Keratinocyte (primary cell): ENCODE results near the gene SELENOO. TPM values are rescaled to one million over a fixed set of nuclear protein-coding genes. Genes with fewer than 3 reads are reported as not detected.

ENCODE experiments used
- DNase-seq: peaks from one replicate; pipeline ENCODE4 v3.0.0-alpha.2; 2011; ENCODE audit warnings: low read depth, missing footprints, low spot score
- FAIRE-seq: peaks from 2 replicates; lab custom pipeline; 2011; peaks lifted over from hg19 to GRCh38; lab: Jason Lieb, UNC
- H2AFZ ChIP-seq: 2 replicates; pipeline ENCODE4 v1.6.0; 2012; ENCODE audit warnings: low read length, control low read depth, inconsistent platforms; ENCODE audit not compliant: control insufficient read depth
- H3K27ac ChIP-seq: 2 replicates; pipeline ENCODE4 v1.5.1; 2011; ENCODE audit warnings: low read length; ENCODE audit not compliant: control insufficient read depth, insufficient read depth
- H3K27me3 ChIP-seq: 3 replicates; pipeline ENCODE4 v1.6.0; 2011; ENCODE audit warnings: low read length; ENCODE audit not compliant: control insufficient read depth, insufficient read depth; ENCODE audit errors: extremely low read depth
- H3K36me3 ChIP-seq, 2 experiments: 2 replicates in 1 of 2; 3 replicates in 1 of 2; pipeline ENCODE4 v1.5.1; 2011; ENCODE audit warnings: low read length in 2 of 2, mild to moderate bottlenecking in 1 of 2; ENCODE audit not compliant: control insufficient read depth in 2 of 2, insufficient read depth in 2 of 2; ENCODE audit errors: extremely low read depth in 1 of 2
- H3K4me1 ChIP-seq: 3 replicates; pipeline ENCODE4 v1.5.1; 2011; ENCODE audit warnings: low read length; ENCODE audit not compliant: control insufficient read depth, insufficient read depth; ENCODE audit errors: extremely low read depth
- H3K4me2 ChIP-seq: 3 replicates; pipeline ENCODE4 v1.6.0; 2011; ENCODE audit warnings: low read depth, low read length; ENCODE audit not compliant: control insufficient read depth, insufficient read depth; ENCODE audit errors: extremely low read depth
- H3K4me3 ChIP-seq, 3 experiments: fragments of 200-600 bp in 1 of 3; sonication (generic) in 1 of 3; 2 replicates in 2 of 3; 3 replicates in 1 of 3; pipeline ENCODE4 v1.5.1; 2011 to 2016; ENCODE audit warnings: low read length in 3 of 3, mild to moderate bottlenecking in 3 of 3, control low read depth in 2 of 3, inconsistent platforms in 1 of 3, low read depth in 1 of 3, mixed read lengths in 1 of 3, mixed run types in 1 of 3, moderate library complexity in 1 of 3; ENCODE audit not compliant: control insufficient read depth in 2 of 3, insufficient read depth in 2 of 3; ENCODE audit errors: extremely low read depth in 1 of 3
- H3K79me2 ChIP-seq: 2 replicates; pipeline ENCODE4 v1.6.0; 2012; ENCODE audit warnings: low read length; ENCODE audit not compliant: control insufficient read depth, insufficient read depth
- H3K9ac ChIP-seq: 3 replicates; pipeline ENCODE4 v1.6.0; 2011; ENCODE audit warnings: low read length; ENCODE audit not compliant: control insufficient read depth, insufficient read depth; ENCODE audit errors: extremely low read depth
- H3K9me1 ChIP-seq: 3 replicates; pipeline ENCODE4 v1.6.0; 2011; ENCODE audit warnings: low read length; ENCODE audit not compliant: control insufficient read depth, insufficient read depth; ENCODE audit errors: extremely low read depth
- H3K9me3 ChIP-seq: 2 replicates; pipeline ENCODE4 v1.5.1; 2012; ENCODE audit warnings: low read depth, low read length; ENCODE audit not compliant: control insufficient read depth
- H4K20me1 ChIP-seq: 3 replicates; pipeline ENCODE4 v1.6.0; 2011; ENCODE audit warnings: low read length; ENCODE audit not compliant: control insufficient read depth, insufficient read depth; ENCODE audit errors: extremely low read depth
- EZH2 ChIP-seq: IDR thresholded peaks from one replicate; pipeline ENCODE4 v1.6.1; 2012; ENCODE audit warnings: inconsistent platforms, mild to moderate bottlenecking, low read length, moderate library complexity
- dilution Hi-C: fragments of 300-500 bp; cut with MboI; formaldehyde crosslinking; loops from one replicate; pipeline ENCODE4 v1.7.0; 2020; ENCODE audit warnings: low sequenced_read_pairs; ENCODE audit not compliant: extremely low pct_ligation_motif_present
- polyA plus RNA-seq, 5 experiments: library from polyadenylated mRNA; depleted of rRNA in 3 of 5; stranded (reverse) in 3 of 5; stranded (forward) in 1 of 5; unstranded in 1 of 5; fragments of >200 nt; gene quantifications; 1 replicate in 1 of 5; 2 replicates in 3 of 5; 3 replicates in 1 of 5; pipeline versions ENCODE4 v1.2.1 to v1.2.3, GENCODE V29; 2011 to 2012; ENCODE audit warnings: missing spikeins in 2 of 5, low read depth in 1 of 5, low replicate concordance in 1 of 5
- TF ChIP-seq, protein P1 (sequence below), 3 experiments: IDR thresholded peaks in 1 of 3; conservative IDR thresholded peaks in 1 of 3; optimal IDR thresholded peaks in 1 of 3; 2 replicates in 2 of 3; 3 replicates in 1 of 3; pipeline versions ENCODE3 to v1.5.1; 2011; ENCODE audit warnings: low read length in 3 of 3, mild to moderate bottlenecking in 3 of 3, moderate library complexity in 2 of 3, control low read depth in 1 of 3, inconsistent platforms in 1 of 3; ENCODE audit not compliant: insufficient read depth in 2 of 3; ENCODE audit errors: extremely low read depth in 1 of 3

SELENOO gene
- polyA plus RNA-seq, 1 donor (not counting 4 experiments of a cell fraction or from before 2014, with no cell fraction given) = 14.4 TPM

DNA sequence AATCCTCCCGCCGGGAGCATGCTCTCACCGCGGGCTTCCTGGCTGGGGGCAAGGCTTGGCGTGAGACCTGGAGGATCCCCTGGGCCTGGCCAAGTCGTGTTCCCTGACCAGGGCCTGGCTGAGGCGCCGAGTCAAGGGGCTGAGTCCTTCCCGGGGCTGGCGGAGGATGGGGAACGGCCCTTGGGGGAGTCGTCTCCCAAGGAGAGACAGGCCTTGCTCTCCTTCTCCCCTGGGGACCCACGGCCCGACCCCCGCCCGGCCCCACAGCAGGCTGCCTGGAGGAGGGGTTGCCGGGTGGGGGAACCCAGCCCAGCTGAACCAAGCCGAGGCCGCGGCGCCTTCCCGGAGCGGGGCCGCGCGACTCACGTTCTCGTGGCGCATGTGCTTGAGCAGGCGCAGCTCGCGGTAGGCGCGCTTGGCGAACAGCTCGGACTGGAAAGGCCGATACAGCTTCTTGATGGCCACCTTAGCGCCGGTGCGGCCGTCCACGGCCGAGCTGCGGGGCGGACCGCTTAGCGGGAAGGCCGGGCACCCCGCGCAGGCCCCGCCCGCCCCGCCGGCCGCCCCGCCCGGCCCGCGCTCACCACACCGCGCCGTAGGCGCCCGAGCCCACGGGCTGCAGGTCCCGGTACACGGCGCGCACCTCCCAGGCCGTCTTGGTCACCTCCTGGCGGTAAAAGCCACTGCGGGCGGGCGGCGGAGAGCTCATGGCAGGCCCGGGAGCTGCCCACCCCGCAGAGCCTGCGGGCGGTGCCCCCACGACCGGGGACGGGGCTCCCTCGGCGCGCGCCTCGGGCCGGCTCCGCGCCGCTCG is 60.2 kb downstream of the SELENOO start:
- Histone ChIP-seq H4K20me1 (no peaks in the 10 kb centered on the region), H3K36me3 (peaks cover 0 to 2% of the 10 kb centered on the region in 2 experiments), H3K4me2 (peak overlapping the region; percentile 63), H3K9me3 (no peaks in the 10 kb centered on the region), H3K79me2 (no peaks in the 10 kb centered on the region), H3K27ac (no peak overlapping the region), H3K4me1 (peaks cover 14% of the 10 kb centered on the region), H3K9ac (peak overlapping the region; percentile 62), H3K4me3 (peak overlapping the region; percentile 29 to 57 (median 42)), H2AFZ (peak overlapping the region; percentile 53), H3K9me1 (no peaks in the 10 kb centered on the region), H3K27me3 (no peaks in the 10 kb centered on the region)
- FAIRE-seq (no peak), DNase-seq (no peak)
- no peak for TF ChIP-seq EZH2
- TF ChIP-seq, protein P1, sequence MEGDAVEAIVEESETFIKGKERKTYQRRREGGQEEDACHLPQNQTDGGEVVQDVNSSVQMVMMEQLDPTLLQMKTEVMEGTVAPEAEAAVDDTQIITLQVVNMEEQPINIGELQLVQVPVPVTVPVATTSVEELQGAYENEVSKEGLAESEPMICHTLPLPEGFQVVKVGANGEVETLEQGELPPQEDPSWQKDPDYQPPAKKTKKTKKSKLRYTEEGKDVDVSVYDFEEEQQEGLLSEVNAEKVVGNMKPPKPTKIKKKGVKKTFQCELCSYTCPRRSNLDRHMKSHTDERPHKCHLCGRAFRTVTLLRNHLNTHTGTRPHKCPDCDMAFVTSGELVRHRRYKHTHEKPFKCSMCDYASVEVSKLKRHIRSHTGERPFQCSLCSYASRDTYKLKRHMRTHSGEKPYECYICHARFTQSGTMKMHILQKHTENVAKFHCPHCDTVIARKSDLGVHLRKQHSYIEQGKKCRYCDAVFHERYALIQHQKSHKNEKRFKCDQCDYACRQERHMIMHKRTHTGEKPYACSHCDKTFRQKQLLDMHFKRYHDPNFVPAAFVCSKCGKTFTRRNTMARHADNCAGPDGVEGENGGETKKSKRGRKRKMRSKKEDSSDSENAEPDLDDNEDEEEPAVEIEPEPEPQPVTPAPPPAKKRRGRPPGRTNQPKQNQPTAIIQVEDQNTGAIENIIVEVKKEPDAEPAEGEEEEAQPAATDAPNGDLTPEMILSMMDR (optimal IDR thresholded peaks at IDR 0.05 in 1 of 3, IDR thresholded peaks at IDR 0.05 in 1 of 3, conservative IDR thresholded peaks at IDR 0.05 in 1 of 3; ENCODE audit: extremely low read depth in 1 of 3, insufficient read depth in 2 of 3, low read length in 3 of 3) = no peak
- dilution Hi-C loops = no loop called here

DNA sequence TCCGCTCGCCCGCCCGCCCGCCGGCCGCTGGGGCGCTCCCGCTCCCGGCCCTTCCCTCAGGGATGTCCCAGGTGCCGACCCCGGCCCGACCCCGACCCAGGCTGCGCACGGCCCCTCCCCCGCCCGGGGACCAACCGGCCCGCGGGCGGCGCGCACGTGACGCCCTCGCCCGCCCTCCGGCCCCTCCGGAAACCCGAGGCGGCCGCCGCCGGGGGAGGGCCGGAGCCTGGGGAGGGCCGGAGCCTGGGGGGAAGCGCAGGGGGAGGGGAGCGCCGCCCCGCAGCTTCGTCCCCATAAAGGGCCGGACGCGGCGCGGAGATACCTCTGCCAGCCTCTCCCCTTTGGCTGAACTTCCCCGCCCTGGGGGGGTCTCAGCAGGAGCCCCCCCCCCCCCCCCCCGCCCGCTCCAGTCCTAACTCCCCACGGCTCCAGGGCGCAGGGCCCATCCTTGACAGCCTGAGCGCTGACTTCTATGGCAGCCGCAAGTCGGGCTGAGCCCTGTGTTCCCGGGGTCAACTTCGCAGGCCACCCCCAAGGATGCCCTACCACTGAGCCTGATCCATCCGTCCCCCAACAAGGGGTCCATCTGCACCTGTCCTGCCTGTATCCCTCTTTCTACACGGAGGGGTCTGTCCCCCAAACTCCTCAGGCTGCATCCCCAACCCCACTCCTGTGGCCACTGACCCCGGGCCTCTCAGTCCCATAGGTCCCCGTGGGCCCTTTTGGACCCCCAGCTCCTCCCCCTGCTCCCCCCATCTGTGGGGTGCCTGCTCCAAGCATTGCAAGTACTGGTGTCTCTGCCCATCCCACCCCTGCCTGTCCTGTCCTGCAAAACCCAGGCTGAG is 61.0 kb downstream of the SELENOO start, which contains the start of gene MAPK12:
MAPK12 (minus strand) TSS at position 69 of the 845 bp plus-strand sequence. CDS start 174 bp downstream, outside the sequence.
- no peak for DNase-seq
- H3K9me3 ChIP-seq = no peaks in the 10 kb centered on the region
- no peaks in the 10 kb centered on the region for H3K9me1 ChIP-seq
- H2AFZ ChIP-seq = peak within 1 kb of the TSS; percentile 53
- no peak for TF ChIP-seq EZH2
- TF ChIP-seq, protein P1 (optimal IDR thresholded peaks at IDR 0.05 in 1 of 3, IDR thresholded peaks at IDR 0.05 in 1 of 3, conservative IDR thresholded peaks at IDR 0.05 in 1 of 3; ENCODE audit: extremely low read depth in 1 of 3, insufficient read depth in 2 of 3, low read length in 3 of 3) = no peak
- H3K4me1 ChIP-seq = peaks cover 14% of the 10 kb centered on the region
- H3K79me2 ChIP-seq = no peaks in the 10 kb centered on the region
- H3K4me2 ChIP-seq = peak within 1 kb of the TSS; percentile 63
- no peak for FAIRE-seq
- no peaks in the 10 kb centered on the region for H3K27me3 ChIP-seq
- H3K9ac ChIP-seq = peak within 1 kb of the TSS; percentile 62
- H3K27ac ChIP-seq = no peak within 1 kb of the TSS
- dilution Hi-C loops = no loop called here
- H3K36me3 ChIP-seq = peaks cover 0 to 2% of the 10 kb centered on the region in 2 experiments
- H4K20me1 ChIP-seq = no peaks in the 10 kb centered on the region
- H3K4me3 ChIP-seq = peak within 1 kb of the TSS; percentile 29 to 57 (median 42)
